Measurements from ENCODE around the gene SPAG16.

DNA sequence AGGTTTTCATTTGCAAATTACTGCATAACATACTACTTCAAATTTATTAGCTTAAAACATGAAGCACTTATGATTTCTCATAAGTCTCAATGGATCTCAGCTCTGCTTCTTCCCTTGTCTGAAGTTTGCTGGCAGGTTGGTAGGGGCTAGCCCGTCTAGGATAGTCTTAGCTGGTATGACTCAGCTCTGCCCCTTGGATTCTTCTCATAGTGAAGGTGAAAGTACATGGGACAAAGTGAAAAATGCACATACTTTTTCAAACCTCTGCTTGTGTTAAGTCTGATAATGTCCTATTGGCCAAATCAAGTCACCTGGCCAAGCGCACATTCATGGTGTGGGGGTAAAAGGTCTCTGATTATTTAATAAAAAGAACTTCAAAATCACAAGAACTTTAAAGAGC lies 941.8 kb downstream of the SPAG16 start:
- TF ChIP-seq JUN (IDR thresholded peaks at IDR 0.05), result no peak
- no peak for TF ChIP-seq NFE2L2 (conservative IDR thresholded peaks at IDR 0.05; ENCODE audit: low read length)
- TF ChIP-seq FOSB (CRISPR knock-in tag; IDR thresholded peaks at IDR 0.05), result no peak
- TF ChIP-seq, protein P1, sequence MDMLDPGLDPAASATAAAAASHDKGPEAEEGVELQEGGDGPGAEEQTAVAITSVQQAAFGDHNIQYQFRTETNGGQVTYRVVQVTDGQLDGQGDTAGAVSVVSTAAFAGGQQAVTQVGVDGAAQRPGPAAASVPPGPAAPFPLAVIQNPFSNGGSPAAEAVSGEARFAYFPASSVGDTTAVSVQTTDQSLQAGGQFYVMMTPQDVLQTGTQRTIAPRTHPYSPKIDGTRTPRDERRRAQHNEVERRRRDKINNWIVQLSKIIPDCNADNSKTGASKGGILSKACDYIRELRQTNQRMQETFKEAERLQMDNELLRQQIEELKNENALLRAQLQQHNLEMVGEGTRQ (IDR thresholded peaks at IDR 0.05), result no peak
- TF ChIP-seq RAD21 (conservative IDR thresholded peaks at IDR 0.05 in 1 of 2, IDR thresholded peaks at IDR 0.05 in 1 of 2), result no peak
- no peak for TF ChIP-seq EP300 (IDR thresholded peaks at IDR 0.05)
- TF ChIP-seq HDAC2 (IDR thresholded peaks at IDR 0.05), result no peak
- TF ChIP-seq, protein P2, sequence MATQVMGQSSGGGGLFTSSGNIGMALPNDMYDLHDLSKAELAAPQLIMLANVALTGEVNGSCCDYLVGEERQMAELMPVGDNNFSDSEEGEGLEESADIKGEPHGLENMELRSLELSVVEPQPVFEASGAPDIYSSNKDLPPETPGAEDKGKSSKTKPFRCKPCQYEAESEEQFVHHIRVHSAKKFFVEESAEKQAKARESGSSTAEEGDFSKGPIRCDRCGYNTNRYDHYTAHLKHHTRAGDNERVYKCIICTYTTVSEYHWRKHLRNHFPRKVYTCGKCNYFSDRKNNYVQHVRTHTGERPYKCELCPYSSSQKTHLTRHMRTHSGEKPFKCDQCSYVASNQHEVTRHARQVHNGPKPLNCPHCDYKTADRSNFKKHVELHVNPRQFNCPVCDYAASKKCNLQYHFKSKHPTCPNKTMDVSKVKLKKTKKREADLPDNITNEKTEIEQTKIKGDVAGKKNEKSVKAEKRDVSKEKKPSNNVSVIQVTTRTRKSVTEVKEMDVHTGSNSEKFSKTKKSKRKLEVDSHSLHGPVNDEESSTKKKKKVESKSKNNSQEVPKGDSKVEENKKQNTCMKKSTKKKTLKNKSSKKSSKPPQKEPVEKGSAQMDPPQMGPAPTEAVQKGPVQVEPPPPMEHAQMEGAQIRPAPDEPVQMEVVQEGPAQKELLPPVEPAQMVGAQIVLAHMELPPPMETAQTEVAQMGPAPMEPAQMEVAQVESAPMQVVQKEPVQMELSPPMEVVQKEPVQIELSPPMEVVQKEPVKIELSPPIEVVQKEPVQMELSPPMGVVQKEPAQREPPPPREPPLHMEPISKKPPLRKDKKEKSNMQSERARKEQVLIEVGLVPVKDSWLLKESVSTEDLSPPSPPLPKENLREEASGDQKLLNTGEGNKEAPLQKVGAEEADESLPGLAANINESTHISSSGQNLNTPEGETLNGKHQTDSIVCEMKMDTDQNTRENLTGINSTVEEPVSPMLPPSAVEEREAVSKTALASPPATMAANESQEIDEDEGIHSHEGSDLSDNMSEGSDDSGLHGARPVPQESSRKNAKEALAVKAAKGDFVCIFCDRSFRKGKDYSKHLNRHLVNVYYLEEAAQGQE (IDR thresholded peaks at IDR 0.05), result no peak
- no peak for TF ChIP-seq MAFK (IDR thresholded peaks at IDR 0.05; ENCODE audit: partially characterized antibody)
- TF ChIP-seq, protein P3, sequence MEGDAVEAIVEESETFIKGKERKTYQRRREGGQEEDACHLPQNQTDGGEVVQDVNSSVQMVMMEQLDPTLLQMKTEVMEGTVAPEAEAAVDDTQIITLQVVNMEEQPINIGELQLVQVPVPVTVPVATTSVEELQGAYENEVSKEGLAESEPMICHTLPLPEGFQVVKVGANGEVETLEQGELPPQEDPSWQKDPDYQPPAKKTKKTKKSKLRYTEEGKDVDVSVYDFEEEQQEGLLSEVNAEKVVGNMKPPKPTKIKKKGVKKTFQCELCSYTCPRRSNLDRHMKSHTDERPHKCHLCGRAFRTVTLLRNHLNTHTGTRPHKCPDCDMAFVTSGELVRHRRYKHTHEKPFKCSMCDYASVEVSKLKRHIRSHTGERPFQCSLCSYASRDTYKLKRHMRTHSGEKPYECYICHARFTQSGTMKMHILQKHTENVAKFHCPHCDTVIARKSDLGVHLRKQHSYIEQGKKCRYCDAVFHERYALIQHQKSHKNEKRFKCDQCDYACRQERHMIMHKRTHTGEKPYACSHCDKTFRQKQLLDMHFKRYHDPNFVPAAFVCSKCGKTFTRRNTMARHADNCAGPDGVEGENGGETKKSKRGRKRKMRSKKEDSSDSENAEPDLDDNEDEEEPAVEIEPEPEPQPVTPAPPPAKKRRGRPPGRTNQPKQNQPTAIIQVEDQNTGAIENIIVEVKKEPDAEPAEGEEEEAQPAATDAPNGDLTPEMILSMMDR (IDR thresholded peaks at IDR 0.05), result no peak
- TF ChIP-seq SMC3 (IDR thresholded peaks at IDR 0.05), result no peak
- no peak for TF ChIP-seq JUNB (IDR thresholded peaks at IDR 0.05)
- TF ChIP-seq RNF2 (IDR thresholded peaks at IDR 0.05; ENCODE audit: borderline replicate concordance, low read depth), result no peak
- no peak for TF ChIP-seq NR3C1 (IDR thresholded peaks at IDR 0.05)

Data from A549 (cell line).